Middle frontal gyrus (tissue), 1 donor: Measurements from ENCODE around the gene MKX.

Experiments
- DNase-seq: peaks from one replicate; pipeline ENCODE4 v3.0.0-alpha.2; 2015; ENCODE audit warnings: low spot score; ENCODE audit errors: extremely low spot score

Gene MKX

GRCh38 chr10:27655296-27655695 is 90.3 kb downstream of the MKX start:
- DNase-seq, result no peak

DNA sequence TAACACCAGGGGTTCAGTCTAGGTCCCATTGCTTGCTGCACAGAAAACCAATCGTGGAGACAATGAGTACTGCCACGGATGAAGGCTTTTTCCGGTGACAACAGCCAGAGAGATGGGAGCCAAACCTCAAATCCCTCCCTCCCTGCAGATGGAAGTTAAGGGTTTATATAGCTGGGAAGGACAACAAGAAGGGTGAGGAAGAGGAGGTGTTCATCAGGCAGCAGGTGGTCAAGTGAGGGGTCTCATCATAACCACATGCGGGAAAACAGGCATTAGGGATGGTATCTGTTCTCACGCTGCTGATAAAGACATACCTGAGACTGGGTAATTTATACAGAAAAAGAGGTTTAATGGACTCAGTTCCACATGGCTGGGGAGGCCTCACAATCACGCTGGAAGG is 91.3 kb downstream of the MKX start:
- no peak for DNase-seq

GRCh38 chr10:27646604-27647175 is 98.9 kb downstream of the MKX start:
- no peak for DNase-seq

DNA sequence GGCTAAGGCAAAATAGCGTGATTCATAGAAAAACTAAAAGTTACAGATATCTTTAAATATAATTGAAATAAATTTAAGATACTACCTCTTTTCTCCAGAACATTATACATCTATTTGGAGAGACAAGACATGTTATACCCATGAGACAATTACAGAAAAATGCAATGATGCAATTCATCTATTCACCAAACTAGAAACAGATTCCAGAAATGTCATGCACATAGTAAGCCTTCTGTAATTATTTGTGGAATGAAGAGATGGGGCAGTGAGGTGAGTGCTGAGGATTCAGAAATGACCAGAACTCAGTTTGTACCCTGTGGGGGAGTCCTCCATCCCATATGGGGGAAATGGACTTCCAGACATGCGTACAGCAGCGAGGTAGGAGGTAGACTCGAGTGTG is 99.4 kb downstream of the MKX start:
- DNase-seq, result no peak

- no peak for DNase-seq
Measured at GRCh38 chr10:27644307-27644939, 101.2 kb downstream of the MKX start.

GRCh38 chr10:27643301-27643700 is 102.3 kb downstream of the MKX start:
- DNase-seq, result no peak

GRCh38 chr10:27642023-27642589 is 103.5 kb downstream of the MKX start:
- DNase-seq, result no peak

DNA sequence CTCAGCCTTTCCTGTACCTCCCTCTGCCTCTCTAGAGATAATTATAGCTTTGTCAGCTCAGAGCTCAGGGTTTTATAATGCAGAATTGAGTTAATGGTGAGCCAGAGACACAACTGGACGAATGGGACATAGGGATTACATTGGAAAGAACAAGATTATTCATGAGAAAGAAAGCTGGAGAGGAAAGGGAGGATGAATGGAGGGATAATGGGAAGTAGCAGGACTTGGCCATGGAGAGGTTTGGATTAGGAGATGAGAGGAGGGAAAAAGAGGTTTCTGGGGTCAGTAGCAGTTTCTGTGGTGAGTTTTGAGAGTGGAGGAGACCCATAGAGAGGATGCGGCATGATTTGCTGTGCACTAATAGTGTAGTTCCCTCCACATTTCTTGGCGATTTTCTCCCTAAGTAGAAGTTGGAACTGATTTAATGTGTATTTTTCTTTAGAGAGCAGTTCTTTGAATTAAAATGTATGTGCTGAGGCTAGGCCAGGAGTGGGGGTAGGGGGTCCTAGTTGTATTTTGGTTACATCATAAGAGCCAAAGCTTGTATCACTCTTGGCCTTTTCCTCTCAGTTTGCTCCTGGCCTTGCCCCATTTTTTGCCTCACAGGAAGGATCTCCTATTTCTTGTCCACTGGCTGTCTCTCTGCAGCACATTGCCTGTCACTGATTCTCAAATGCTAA is 107.4 kb downstream of the MKX start:
- DNase-seq, result no peak

DNA sequence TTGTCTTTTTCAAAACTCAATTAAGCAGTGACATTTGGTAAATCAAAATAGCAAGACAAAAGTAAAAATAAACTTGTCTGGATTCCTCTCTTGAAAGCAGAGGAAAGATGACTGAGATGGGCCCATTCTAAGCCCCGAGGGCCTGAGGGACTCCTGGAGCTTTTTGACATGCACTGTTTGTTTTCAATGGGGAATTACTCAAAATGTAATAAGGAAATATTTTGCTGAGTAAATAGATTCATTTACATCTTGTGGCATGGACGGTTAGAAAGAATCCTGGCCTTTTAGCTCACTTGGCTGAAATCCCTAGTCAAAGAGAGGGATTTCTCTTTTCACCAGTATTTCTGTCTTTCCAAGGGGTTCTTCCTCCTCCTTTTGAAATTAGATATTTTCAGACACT is 108.0 kb downstream of the MKX start:
- DNase-seq, result no peak

GRCh38 chr10:27636816-27637215 is 108.8 kb downstream of the MKX start:
- no peak for DNase-seq

GRCh38 chr10:27635699-27636270 is 109.8 kb downstream of the MKX start:
- DNase-seq, result no peak

DNA sequence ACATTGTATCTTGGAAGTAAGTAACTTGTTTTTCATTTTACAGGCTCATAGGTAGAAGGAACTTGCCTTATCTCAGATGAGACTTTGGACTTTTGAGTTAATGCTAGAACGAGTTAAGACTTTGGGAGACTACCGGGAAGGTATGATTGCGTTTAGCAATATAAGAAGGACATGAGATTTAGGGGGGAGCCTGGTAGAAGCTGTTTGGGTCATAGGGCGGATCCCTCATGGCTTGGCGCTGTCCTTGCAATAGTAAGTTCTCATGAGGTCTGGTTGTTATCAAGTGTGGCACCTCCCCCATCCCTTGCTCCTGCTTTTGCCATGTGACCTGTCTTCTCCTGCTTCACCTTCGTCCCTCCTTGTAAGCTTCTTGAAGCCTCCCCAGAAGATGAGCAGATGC is 110.3 kb downstream of the MKX start:
- no peak for DNase-seq

DNA sequence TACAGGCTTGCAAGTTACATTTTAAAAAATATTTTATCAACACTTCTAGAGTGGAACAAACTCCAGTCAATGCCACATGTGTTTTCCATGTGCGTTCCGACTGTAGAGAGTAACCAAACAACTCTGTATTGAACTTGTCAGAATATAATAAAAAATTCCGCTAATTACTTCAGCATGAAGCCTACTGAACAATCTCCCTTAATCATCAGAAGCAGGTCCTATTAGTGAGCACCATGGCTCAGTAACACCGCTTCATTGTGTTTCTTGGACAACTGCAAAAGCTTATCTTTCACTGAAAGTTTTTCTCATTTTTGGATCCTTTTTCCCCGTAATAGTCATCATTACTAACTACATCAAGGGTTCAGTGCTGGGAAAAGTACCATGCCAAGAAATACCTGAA is 117.0 kb downstream of the MKX start:
- no peak for DNase-seq

GRCh38 chr10:27626890-27627289 is 118.7 kb downstream of the MKX start:
- DNase-seq, result no peak

GRCh38 chr10:27625452-27626211 is 120.0 kb downstream of the MKX start:
- DNase-seq, result no peak

DNA sequence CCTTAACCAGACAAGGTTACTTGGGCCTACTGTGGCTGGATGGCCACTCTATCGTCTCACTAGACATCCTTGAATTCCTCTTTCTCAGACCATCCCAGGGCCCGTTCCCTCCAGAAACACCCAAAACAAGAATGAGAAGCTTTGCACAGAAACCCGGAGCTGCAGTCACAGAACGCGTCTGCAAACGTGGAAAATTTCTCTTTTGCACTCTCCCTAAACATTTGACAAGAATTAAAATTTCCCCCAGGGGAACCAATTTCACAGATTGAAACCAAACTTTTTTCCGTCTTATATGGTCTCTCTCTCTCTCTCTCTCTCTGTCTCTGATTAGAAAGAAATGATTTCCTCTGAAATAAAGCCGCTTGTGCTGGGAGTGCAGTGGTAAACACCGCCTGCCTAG is 120.7 kb downstream of the MKX start:
- DNase-seq, result no peak
